Measurements from ENCODE around the gene PCCA. TPM values are rescaled to one million over a fixed set of nuclear protein-coding genes. Genes with fewer than 3 reads are reported as not detected.

The PCCA gene
- total and polyA plus RNA-seq, 2 of the 13 experiments (the other 11 are each of a cell fraction or from before 2014, with no cell fraction given), result 15.0 to 32.2 TPM

DNA sequence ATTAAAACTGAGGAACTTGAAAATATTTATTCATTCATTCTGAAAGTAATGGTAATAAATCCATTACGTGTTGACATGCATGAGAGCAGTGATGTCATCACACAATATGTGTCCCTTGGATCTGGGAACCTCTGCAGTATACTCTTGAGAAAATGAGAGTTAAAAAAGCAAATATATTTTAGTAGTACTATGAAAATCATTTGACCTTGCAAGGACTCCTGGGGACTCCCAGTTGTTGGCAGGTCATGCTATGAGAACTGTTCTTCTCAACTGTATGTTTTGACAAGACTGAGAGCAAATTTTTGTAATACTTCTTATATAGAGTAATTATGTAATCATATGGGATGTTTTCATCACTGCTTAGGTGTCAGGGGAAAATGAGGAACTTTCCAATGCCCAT is 249.4 kb downstream of the PCCA start (continued):
- TF ChIP-seq WIZ (CRISPR knock-in tag; IDR thresholded peaks at IDR 0.05), result no peak

DNA sequence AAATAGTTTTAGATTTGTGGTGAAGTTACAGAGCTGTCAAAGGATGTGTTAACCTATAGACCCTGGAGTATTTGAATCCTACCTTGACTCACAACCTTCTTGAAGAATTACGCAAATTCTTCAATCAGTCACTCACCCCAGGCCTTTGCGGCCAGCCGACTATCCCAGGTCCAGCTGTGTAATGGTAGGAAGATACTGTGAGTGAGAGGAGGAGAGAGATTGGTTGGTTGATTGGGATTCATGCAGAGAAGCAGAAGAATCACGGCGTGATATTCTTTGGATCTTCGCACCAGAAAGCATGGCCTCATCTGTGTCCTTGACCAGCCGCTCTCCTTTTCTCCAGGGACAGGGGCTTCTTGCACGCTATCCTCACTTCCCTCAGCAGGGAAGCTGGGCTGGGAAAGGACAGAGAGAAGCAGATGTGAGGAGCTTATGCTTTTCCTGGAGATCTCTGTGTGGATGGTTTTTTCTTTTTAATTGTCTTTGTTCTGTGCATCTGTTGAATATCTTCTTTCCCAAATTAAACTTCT is 250.6 kb downstream of the PCCA start:
- peaks cover 3% of the 10 kb centered on the region; the same call in 1 of the 2 replicates for H3K9me3 ChIP-seq (ENCODE audit: low read length)
- H3K4me1 ChIP-seq (ENCODE audit: insufficient read depth, low read length), result peaks cover 19% of the 10 kb centered on the region
- H3K4me2 ChIP-seq (ENCODE audit: low read depth, low read length), result no peak overlapping the region
- ChIA-PET CTCF (ENCODE audit: low intra/inter-chr PET ratio, low total read pairs) (no interaction called here), POLR2A (no interaction called here)
- no TSS peak for BruUV-seq (replicated peaks)
- H3K4me3 ChIP-seq (replicated peaks in 1 of 3; ENCODE audit: insufficient read depth in 1 of 3, low read depth in 2 of 3, low read length in 3 of 3), result no peak overlapping the region
- no peak overlapping the region for H2AFZ ChIP-seq (ENCODE audit: low read length)
- intact Hi-C loops (cut with micrococcal nuclease; ENCODE audit: unreplicated experiment) (no loop called here), in situ Hi-C loops (cut with HindIII; ENCODE audit: extremely low pct_ligation_motif_present, low pct_unique_long_range_greater_than_20kb) (no loop called here)
- no peaks in the 10 kb centered on the region; a peak in 1 of 5 replicates for H3K36me3 ChIP-seq (replicated peaks in 1 of 2; ENCODE audit: control insufficient read depth in 1 of 2, insufficient read depth in 2 of 2, low read length in 2 of 2)
- FAIRE-seq (no peak), ATAC-seq (no peak), DNase-seq (ENCODE audit: low spot score) (no peak)
- H4K20me1 ChIP-seq (ENCODE audit: insufficient read depth, low read length), result no peaks in the 10 kb centered on the region
- no peaks in the 10 kb centered on the region for H3K27me3 ChIP-seq (ENCODE audit: control insufficient read depth in 1 of 2, insufficient read depth in 2 of 2, low read length in 2 of 2)
- no peak overlapping the region for H3K27ac ChIP-seq (ENCODE audit: extremely low read length, insufficient read depth, low read length)
- WGBS (ENCODE audit: low lambda C conversion rate), result 97% methylated on average over 8 of the region's 8 CpGs
- TF ChIP-seq RAD21 (CRISPR knock-in tag; IDR thresholded peaks at IDR 0.05) (no peak), RNF2 (conservative IDR thresholded peaks at IDR 0.05; ENCODE audit: low read depth) (no peak), GLI4 (CRISPR knock-in tag; IDR thresholded peaks at IDR 0.05; ENCODE audit: borderline replicate concordance) (no peak), ARNT2 (CRISPR knock-in tag; IDR thresholded peaks at IDR 0.05; ENCODE audit: low read depth) (no peak), KLF15 (CRISPR knock-in tag; IDR thresholded peaks at IDR 0.05; ENCODE audit: borderline replicate concordance) (no peak), ZKSCAN5 (CRISPR knock-in tag; IDR thresholded peaks at IDR 0.05) (no peak), DNMT3B (CRISPR knock-in tag; conservative IDR thresholded peaks at IDR 0.05) (no peak), ZNF549 (CRISPR knock-in tag; IDR thresholded peaks at IDR 0.05) (no peak)
- TF ChIP-seq, protein P1, sequence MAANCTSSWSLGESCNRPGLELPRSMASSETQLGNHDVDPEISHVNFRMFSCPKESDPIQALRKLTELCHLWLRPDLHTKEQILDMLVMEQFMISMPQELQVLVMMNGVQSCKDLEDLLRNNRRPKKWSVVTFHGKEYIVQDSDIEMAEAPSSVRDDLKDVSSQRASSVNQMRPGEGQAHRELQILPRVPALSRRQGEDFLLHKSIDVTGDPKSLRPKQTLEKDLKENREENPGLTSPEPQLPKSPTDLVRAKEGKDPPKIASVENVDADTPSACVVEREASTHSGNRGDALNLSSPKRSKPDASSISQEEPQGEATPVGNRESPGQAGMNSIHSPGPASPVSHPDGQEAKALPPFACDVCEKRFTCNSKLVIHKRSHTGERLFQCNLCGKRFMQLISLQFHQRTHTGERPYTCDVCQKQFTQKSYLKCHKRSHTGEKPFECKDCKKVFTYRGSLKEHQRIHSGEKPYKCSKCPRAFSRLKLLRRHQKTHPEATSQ (CRISPR knock-in tag; IDR thresholded peaks at IDR 0.05; ENCODE audit: borderline replicate concordance), result no peak
- TF ChIP-seq, protein P2, sequence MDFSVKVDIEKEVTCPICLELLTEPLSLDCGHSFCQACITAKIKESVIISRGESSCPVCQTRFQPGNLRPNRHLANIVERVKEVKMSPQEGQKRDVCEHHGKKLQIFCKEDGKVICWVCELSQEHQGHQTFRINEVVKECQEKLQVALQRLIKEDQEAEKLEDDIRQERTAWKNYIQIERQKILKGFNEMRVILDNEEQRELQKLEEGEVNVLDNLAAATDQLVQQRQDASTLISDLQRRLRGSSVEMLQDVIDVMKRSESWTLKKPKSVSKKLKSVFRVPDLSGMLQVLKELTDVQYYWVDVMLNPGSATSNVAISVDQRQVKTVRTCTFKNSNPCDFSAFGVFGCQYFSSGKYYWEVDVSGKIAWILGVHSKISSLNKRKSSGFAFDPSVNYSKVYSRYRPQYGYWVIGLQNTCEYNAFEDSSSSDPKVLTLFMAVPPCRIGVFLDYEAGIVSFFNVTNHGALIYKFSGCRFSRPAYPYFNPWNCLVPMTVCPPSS (IDR thresholded peaks at IDR 0.05), result no peak
- TF ChIP-seq, protein P3, sequence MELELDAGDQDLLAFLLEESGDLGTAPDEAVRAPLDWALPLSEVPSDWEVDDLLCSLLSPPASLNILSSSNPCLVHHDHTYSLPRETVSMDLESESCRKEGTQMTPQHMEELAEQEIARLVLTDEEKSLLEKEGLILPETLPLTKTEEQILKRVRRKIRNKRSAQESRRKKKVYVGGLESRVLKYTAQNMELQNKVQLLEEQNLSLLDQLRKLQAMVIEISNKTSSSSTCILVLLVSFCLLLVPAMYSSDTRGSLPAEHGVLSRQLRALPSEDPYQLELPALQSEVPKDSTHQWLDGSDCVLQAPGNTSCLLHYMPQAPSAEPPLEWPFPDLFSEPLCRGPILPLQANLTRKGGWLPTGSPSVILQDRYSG (CRISPR knock-in tag; IDR thresholded peaks at IDR 0.05), result no peak
- TF ChIP-seq, protein P4, sequence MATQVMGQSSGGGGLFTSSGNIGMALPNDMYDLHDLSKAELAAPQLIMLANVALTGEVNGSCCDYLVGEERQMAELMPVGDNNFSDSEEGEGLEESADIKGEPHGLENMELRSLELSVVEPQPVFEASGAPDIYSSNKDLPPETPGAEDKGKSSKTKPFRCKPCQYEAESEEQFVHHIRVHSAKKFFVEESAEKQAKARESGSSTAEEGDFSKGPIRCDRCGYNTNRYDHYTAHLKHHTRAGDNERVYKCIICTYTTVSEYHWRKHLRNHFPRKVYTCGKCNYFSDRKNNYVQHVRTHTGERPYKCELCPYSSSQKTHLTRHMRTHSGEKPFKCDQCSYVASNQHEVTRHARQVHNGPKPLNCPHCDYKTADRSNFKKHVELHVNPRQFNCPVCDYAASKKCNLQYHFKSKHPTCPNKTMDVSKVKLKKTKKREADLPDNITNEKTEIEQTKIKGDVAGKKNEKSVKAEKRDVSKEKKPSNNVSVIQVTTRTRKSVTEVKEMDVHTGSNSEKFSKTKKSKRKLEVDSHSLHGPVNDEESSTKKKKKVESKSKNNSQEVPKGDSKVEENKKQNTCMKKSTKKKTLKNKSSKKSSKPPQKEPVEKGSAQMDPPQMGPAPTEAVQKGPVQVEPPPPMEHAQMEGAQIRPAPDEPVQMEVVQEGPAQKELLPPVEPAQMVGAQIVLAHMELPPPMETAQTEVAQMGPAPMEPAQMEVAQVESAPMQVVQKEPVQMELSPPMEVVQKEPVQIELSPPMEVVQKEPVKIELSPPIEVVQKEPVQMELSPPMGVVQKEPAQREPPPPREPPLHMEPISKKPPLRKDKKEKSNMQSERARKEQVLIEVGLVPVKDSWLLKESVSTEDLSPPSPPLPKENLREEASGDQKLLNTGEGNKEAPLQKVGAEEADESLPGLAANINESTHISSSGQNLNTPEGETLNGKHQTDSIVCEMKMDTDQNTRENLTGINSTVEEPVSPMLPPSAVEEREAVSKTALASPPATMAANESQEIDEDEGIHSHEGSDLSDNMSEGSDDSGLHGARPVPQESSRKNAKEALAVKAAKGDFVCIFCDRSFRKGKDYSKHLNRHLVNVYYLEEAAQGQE (IDR thresholded peaks at IDR 0.05; ENCODE audit: borderline replicate concordance in 1 of 2, low read depth in 1 of 2, low read length in 2 of 2), result no peak
- no peak overlapping the region for H3K9ac ChIP-seq (ENCODE audit: insufficient read depth, low read depth, low read length)
- no peaks in the 10 kb centered on the region for H3K79me2 ChIP-seq (ENCODE audit: insufficient read depth, low read length)
